T-helper 1 cell treated with Interleukin-12 subunit alpha and Interleukin-12 subunit beta and Interleukin-4 antibody, amounts not matched to agents 30 μg/mL and 1 μg/mL, for 36 hours (primary cell): ENCODE results near the gene NDUFA1.
"Not testable (repeated sequence)": the region's sequence is repeated elsewhere in the genome, so short reads cannot be mapped to it uniquely, and the experiment has no call there.

Source experiments
- H3K27ac Mint-ChIP-seq: one replicate; pipeline ENCODE4 v1.8.0; 2021; ENCODE audit warnings: mild to moderate bottlenecking, mixed read lengths
- H3K27me3 Mint-ChIP-seq: one replicate; pipeline ENCODE4 v1.8.0; 2021; ENCODE audit warnings: low read depth, mixed read lengths
- H3K36me3 Mint-ChIP-seq: one replicate; pipeline ENCODE4 v1.8.0; 2021; ENCODE audit warnings: low read depth, mixed read lengths
- H3K4me1 Mint-ChIP-seq: one replicate; pipeline ENCODE4 v1.8.0; 2021; ENCODE audit warnings: low read depth, mixed read lengths
- H3K4me3 Mint-ChIP-seq: one replicate; pipeline ENCODE4 v1.8.0; 2021; ENCODE audit warnings: mild to moderate bottlenecking, moderate library complexity, mixed read lengths
- H3K9me3 Mint-ChIP-seq: one replicate; pipeline ENCODE4 v1.8.0; 2021; ENCODE audit warnings: mixed read lengths

Gene NDUFA1

GRCh38 chrX:119871599-119872395 lies at the start of gene NDUFA1, which contains the start of gene RNF113A:
TSS of gene NDUFA1 (plus strand) at chrX:119871832. CDS start at chrX:119871912, 80 bp downstream.
TSS of gene RNF113A (minus strand) at chrX:119871733. CDS start at chrX:119871613, 120 bp downstream.
- peak within 1 kb of the TSS; percentile 98 for H3K4me3 Mint-ChIP-seq

GRCh38 chrX:119824221-119824620 lies 47.4 kb upstream of the NDUFA1 start:
- H3K27ac Mint-ChIP-seq, H3K4me3 Mint-ChIP-seq, H3K36me3 Mint-ChIP-seq, H3K9me3 Mint-ChIP-seq, H3K27me3 Mint-ChIP-seq: not testable (repeated sequence)
- H3K4me1 Mint-ChIP-seq: peaks cover 19% of the 10 kb centered on the region

More at GRCh38 chrX:119871599-119872395, at the start of gene NDUFA1, which contains the start of gene RNF113A:
- Mint-ChIP-seq H3K27ac (peak within 1 kb of the TSS; percentile 99), H3K27me3 (no peaks in the 10 kb centered on the region), H3K36me3 (peaks cover 7% of the 10 kb centered on the region), H3K9me3 (no peaks in the 10 kb centered on the region), H3K4me1 (peaks cover 4% of the 10 kb centered on the region)

- no peak overlapping the region for H3K27ac Mint-ChIP-seq
Observed at GRCh38 chrX:119826399-119826959, 45.2 kb upstream of the NDUFA1 start.

GRCh38 chrX:119828446-119828845 lies 43.2 kb upstream of the NDUFA1 start:
- peaks cover 9% of the 10 kb centered on the region for H3K4me1 Mint-ChIP-seq
- peaks cover 25% of the 10 kb centered on the region for H3K36me3 Mint-ChIP-seq
- H3K27me3 Mint-ChIP-seq: no peaks in the 10 kb centered on the region
- no peak overlapping the region for H3K4me3 Mint-ChIP-seq
- no peak overlapping the region for H3K27ac Mint-ChIP-seq
- H3K9me3 Mint-ChIP-seq: no peaks in the 10 kb centered on the region

More at GRCh38 chrX:119826399-119826959, 45.2 kb upstream of the NDUFA1 start:
- H3K27me3 Mint-ChIP-seq: no peaks in the 10 kb centered on the region
- peaks cover 18% of the 10 kb centered on the region for H3K36me3 Mint-ChIP-seq
- no peak overlapping the region for H3K4me3 Mint-ChIP-seq
- H3K9me3 Mint-ChIP-seq: no peaks in the 10 kb centered on the region
- H3K4me1 Mint-ChIP-seq: peaks cover 15% of the 10 kb centered on the region

- Mint-ChIP-seq H3K36me3 (peaks cover 52% of the 10 kb centered on the region), H3K9me3 (no peaks in the 10 kb centered on the region), H3K4me3 (no peak overlapping the region), H3K27me3 (no peaks in the 10 kb centered on the region), H3K27ac (no peak overlapping the region), H3K4me1 (peaks cover 1% of the 10 kb centered on the region)
Observed at GRCh38 chrX:119833905-119834304, 37.7 kb upstream of the NDUFA1 start.

GRCh38 chrX:119852382-119853353 lies 19.0 kb upstream of the NDUFA1 start, which contains the start of gene UPF3B:
TSS of gene UPF3B (minus strand) at chrX:119852963. CDS start at chrX:119852928, 35 bp downstream.
- H3K27ac Mint-ChIP-seq: peak within 1 kb of the TSS; percentile 99
- H3K27me3 Mint-ChIP-seq: no peaks in the 10 kb centered on the region
- peak within 1 kb of the TSS; percentile 99 for H3K4me3 Mint-ChIP-seq
- H3K9me3 Mint-ChIP-seq: no peaks in the 10 kb centered on the region
- H3K36me3 Mint-ChIP-seq: peaks cover 5% of the 10 kb centered on the region
- H3K4me1 Mint-ChIP-seq: peaks cover 16% of the 10 kb centered on the region

- peaks cover 5% of the 10 kb centered on the region for H3K36me3 Mint-ChIP-seq
- peaks cover 18% of the 10 kb centered on the region for H3K4me1 Mint-ChIP-seq
- no peaks in the 10 kb centered on the region for H3K9me3 Mint-ChIP-seq
- peak overlapping the region; percentile 99 for H3K4me3 Mint-ChIP-seq
- H3K27ac Mint-ChIP-seq: peak overlapping the region; percentile 99
- H3K27me3 Mint-ChIP-seq: no peaks in the 10 kb centered on the region
Observed at GRCh38 chrX:119853444-119853843, 18.2 kb upstream of the NDUFA1 start.

GRCh38 chrX:119870626-119871131 lies 953 bp upstream of the NDUFA1 start:
- H3K4me3 Mint-ChIP-seq: peak overlapping the region; percentile 98
- peak overlapping the region; percentile 99 for H3K27ac Mint-ChIP-seq
- peaks cover 7% of the 10 kb centered on the region for H3K36me3 Mint-ChIP-seq
- H3K4me1 Mint-ChIP-seq: peaks cover 4% of the 10 kb centered on the region
- no peaks in the 10 kb centered on the region for H3K27me3 Mint-ChIP-seq
- H3K9me3 Mint-ChIP-seq: no peaks in the 10 kb centered on the region

- Mint-ChIP-seq H3K27ac (peak overlapping the region; percentile 99), H3K27me3 (no peaks in the 10 kb centered on the region), H3K36me3 (peaks cover 7% of the 10 kb centered on the region), H3K4me1 (peaks cover 4% of the 10 kb centered on the region), H3K4me3 (peak overlapping the region; percentile 98), H3K9me3 (no peaks in the 10 kb centered on the region)
Observed at GRCh38 chrX:119871245-119871598, 410 bp upstream of the NDUFA1 start.

GRCh38 chrX:119878740-119879139 lies 7.1 kb downstream of the NDUFA1 start:
- no peaks in the 10 kb centered on the region for H3K9me3 Mint-ChIP-seq
- no peak overlapping the region for H3K4me3 Mint-ChIP-seq
- H3K4me1 Mint-ChIP-seq: peaks cover 12% of the 10 kb centered on the region
- peaks cover 7% of the 10 kb centered on the region for H3K36me3 Mint-ChIP-seq
- no peaks in the 10 kb centered on the region for H3K27me3 Mint-ChIP-seq
- H3K27ac Mint-ChIP-seq: no peak overlapping the region

GRCh38 chrX:119880076-119880475 lies 8.4 kb downstream of the NDUFA1 start:
- Mint-ChIP-seq H3K27ac (no peak overlapping the region), H3K27me3 (no peaks in the 10 kb centered on the region), H3K4me3 (no peak overlapping the region), H3K36me3 (peaks cover 7% of the 10 kb centered on the region), H3K9me3 (no peaks in the 10 kb centered on the region), H3K4me1 (peaks cover 12% of the 10 kb centered on the region)

GRCh38 chrX:119880552-119881437 lies 9.2 kb downstream of the NDUFA1 start:
- no peaks in the 10 kb centered on the region for H3K27me3 Mint-ChIP-seq
- peak overlapping the region; percentile 31 for H3K27ac Mint-ChIP-seq
- H3K36me3 Mint-ChIP-seq: peaks cover 7% of the 10 kb centered on the region
- no peak overlapping the region for H3K4me3 Mint-ChIP-seq
- no peaks in the 10 kb centered on the region for H3K9me3 Mint-ChIP-seq
- peaks cover 12% of the 10 kb centered on the region for H3K4me1 Mint-ChIP-seq
